GM12873 (cell line): Measurements from ENCODE around the gene ANXA4.

ENCODE experiments used
- CTCF ChIP-seq: IDR thresholded peaks from 2 replicates; pipeline ENCODE4 v1.5.1; 2012; ENCODE audit warnings: low read depth, mild to moderate bottlenecking, moderate library complexity, low read length, control low read depth; ENCODE audit not compliant: insufficient read depth; ENCODE audit errors: missing control alignments

ANXA4 gene

GRCh38 chr2:69863298-69863697, 121.4 kb downstream of the ANXA4 start:
- no peak for TF ChIP-seq CTCF
